D341Med (cell line): Measurements from ENCODE around the gene EEPD1.

Experiments used
- DNase-seq: peaks from one replicate; pipeline ENCODE4 v3.0.0; 2012; ENCODE audit warnings: low spot score

EEPD1 gene

GRCh38 chr7:36260481-36260880 lies 107.4 kb downstream of the EEPD1 start:
- DNase-seq = no peak

DNA sequence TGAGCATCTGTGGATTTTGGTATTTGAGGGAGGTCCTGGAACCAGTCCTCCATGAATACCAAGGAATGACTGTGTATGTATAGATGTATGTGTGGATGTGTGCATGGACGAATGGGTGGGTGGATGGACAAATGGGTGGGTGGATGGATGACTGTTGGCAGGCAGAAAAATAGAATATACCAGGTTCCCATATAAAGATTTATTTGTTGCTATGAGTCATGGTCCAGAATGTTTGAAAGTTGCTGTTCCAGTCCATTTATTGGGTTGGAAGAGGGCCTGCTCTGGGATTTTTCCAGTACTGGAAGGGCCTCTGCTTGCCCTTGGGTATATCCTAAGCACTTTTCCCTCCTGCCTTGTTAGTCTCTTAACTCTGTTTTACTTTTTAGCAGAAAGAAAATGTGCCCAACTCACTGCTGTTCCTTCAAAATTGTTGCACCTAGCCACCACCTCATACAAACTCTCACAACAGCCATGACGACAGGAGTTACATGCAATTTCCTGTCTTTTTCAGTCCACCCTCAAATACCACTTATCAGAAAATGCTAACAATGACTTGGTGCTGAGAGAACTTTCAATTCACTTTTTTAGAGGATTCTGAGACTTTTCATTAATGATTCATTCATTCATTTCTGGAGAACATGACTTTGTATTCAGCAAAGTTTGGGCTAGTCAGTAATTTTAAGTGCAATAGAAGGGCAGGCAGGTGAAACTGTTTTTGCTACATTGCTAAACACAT lies 108.1 kb downstream of the EEPD1 start:
- DNase-seq = no peak

GRCh38 chr7:36262309-36263094 lies 109.4 kb downstream of the EEPD1 start:
- no peak for DNase-seq

DNA sequence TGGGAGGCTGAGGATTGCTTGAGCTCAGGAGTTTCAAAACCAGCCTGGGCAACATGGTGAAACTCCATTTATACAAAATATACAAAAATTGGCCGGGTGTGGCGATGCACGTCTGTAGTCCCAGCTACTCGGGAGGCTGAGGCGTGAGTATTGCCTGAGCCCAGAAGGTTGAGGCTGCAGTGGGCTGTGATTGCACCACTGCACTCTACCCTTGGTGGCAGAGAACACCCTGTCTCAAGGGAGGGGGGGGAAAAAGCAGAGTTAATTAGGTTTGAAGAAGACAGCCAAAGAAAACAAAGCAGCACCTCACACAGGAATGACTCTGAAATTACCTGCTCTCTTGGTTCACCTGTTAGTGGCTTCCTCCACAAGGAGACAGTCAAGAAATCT lies 110.0 kb downstream of the EEPD1 start:
- DNase-seq = no peak

- DNase-seq = no peak
These were observed 111.2 kb downstream of the EEPD1 start for GRCh38 chr7:36264123-36264801.

DNA sequence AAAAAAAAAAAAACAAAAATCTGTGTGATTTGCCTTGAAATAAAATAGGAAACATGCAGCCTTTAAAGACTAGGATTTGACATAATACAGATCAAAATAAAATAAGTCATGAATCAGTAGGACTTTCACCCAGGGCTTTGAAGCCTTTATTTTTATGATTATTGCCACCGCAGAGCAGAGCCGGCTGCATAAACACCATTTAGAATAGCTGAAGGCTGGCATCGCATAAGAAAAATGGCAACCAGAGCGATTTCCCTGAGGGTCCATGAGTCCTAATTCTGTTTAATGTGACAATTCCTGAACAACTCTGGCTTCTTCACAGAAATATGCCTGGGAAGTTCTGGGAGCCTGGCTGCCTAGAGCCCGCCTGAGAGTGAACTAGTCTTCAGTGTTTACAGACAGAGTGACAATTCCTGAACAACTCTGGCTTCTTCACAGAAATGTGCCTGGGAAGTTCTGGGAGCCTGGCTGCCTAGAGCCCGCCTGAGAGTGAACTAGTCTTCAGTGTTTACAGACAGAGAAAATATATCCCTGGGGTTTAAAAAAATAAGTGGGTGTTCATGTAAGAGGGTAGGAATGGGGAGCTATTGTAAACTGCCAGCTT lies 112.0 kb downstream of the EEPD1 start:
- DNase-seq = no peak

DNA sequence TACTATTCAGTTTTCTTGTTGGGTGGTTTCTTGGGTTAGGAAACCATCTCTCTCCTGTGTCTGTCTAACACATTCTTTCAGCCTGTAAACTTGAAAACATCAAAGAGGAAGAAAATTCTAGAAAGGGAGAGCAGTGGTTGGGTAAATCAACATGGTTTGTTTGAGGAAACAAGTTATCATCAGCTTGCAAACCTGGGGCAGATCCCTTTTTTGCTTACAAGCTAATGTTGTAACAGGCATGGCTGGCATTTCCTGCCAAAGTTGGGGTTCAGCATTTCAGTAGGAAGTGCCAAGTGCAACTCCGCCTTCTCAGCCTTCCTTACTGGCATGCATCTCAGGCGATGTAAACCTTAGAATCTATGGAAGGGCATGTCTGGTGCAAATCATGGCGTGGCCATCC lies 112.6 kb downstream of the EEPD1 start:
- no peak for DNase-seq

DNA sequence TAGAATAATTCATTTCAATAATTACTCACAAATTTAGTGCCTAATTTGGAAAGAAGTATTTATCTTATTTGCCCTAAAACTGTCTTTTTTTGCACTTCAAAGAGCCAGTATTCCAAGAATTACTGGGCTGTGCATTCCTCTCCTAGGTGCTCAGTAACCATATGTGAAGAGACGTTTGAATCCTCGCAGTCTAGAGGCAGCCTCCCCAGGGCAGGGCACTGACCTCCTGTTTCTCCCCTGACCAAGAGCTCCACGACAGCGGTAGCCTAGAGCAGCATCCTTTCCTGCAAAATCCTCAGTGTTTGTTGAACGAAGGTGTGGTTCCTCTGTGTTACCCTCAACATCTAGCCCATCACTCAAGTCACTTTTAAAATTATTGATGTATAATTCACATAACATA lies 113.1 kb downstream of the EEPD1 start:
- DNase-seq = no peak

DNA sequence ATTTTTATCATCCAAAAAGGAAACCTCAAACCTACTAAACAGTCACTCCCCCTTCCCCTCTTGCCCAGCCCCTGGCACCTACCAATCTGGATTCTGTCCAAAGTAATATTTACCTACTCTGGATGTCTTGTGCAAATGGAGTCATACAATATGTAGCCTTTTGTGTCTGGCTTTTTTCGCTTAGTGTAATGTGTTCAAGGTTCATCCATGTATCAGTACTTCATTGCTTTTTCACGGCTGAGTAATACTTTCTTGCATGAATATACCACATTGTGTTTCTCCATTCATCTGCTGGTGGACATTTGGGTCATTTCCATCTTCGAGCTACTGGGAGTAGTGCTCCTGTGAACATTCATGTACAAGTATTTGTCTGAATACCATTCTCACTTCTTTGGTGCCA lies 113.6 kb downstream of the EEPD1 start:
- DNase-seq = no peak

GRCh38 chr7:36272211-36272566 lies 119.1 kb downstream of the EEPD1 start:
- no peak for DNase-seq

DNA sequence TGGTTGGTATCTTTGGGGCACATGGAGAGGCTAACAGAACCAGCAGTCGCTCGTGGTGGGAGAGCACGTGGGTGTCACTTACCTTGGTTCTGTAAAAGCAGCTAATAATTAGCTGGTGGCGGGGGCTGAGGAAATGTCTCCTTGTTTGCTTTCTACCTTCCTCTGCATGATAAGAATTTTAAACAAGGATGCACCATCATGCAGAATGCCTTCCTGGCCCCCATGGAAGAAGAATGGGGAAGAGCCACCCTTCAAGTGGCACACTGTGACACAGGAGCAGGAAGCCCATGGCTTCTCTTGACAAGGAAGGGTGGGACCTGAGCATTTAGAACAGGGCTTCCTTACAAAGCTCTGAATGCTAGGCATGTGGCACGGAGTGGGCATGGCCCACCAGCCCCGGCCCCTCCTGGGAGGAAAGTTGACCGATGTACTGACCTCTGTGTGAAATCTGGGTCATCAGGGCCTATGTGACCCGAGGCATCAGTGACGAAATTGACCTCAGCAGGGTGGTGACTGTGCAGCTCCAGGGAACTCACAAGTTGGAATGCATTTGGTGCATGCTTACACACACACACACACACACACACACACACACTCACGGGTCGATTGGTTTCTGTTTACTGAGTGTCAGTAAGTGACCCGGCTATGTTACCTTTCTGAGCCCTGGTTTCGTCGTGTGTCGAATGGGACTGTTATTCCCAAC lies 119.7 kb downstream of the EEPD1 start:
- DNase-seq = no peak

DNA sequence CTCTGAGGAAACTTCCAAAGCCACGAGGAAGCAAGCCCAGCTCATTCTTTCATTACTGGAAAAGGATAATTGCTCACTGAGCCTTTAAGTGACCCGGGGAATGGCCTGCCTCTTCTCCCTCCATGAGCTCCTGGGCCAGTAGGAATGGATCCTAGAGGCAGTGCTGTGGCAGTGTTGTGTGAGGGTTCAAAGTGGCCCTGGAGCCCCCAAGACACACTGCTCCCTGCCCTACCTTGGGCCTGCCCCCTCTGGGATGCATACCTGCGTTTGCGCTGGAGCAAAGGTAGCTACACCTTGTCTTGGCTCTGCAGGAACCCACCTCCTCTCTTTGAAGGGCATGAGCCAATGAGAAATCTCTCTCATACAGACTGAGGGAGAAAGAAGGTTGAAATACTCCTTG lies 120.8 kb downstream of the EEPD1 start:
- DNase-seq = no peak

GRCh38 chr7:36275735-36276284 lies 122.8 kb downstream of the EEPD1 start:
- no peak for DNase-seq

DNA sequence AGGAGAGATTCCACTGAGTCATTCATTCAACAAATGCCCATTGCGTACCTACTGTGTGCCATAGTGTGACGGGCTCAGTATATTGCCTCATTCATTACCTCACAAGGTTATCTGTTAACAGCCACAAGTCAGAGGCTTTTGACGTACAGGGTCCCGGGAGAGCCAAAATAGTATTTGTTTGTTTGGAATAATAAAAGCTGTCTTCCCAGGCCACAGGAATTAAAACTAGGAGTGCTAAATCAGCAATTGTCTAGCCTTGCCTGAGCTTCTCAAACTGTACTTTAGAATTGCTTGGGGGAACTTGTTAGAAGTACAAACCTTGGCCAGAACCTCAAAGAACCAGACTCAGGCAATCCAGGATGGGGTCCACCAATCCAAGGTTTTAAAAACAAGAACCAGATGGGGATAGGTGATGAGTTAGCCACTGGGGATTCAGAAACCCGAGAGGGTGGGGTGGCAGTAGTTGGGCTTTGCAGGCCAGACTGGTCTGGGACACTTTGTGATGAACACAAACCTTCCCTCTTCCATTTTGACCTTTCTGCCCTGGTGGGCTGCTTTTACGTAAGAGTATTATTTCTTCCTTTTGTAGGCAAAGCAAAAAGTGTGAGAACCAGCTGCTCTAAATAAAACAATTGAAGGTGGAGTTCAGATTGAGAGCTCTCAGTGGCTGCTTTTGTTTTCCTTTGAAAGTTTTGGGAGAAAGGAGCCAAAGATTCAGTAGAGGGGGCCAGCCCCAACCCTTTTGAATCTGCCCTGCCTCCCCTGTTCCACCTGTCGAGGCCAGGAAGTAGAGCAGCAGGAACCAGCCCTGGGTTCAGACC lies 123.6 kb downstream of the EEPD1 start:
- DNase-seq = no peak

- no peak for DNase-seq
These were observed 124.1 kb downstream of the EEPD1 start for GRCh38 chr7:36277249-36277542.

DNA sequence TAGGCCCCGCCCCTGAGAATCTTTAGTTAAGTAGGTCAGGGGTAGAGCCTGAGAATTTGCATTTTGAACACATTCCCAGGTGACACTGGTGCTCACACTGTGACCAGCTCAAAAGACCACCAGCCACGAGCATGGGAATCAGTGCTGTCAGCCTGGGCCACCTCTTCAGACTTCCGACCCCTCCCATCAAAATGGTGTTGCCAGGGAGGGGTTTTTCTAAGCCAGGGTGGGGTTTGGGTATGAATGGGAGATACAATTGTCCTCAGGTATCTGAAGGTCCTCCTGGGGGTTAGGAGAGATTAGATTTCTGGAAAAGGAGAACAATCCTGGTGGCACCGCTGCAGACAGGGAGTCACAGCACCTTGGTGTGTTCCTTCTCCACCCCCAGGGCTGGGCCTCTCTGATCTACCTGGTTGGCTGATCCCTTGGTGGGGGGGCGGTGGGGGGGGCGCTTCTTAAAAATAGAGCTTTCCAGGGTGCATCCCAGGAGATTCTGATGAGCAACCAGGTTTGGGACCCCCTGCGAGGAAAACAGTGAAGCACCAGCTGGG lies 125.1 kb downstream of the EEPD1 start:
- no peak for DNase-seq

DNA sequence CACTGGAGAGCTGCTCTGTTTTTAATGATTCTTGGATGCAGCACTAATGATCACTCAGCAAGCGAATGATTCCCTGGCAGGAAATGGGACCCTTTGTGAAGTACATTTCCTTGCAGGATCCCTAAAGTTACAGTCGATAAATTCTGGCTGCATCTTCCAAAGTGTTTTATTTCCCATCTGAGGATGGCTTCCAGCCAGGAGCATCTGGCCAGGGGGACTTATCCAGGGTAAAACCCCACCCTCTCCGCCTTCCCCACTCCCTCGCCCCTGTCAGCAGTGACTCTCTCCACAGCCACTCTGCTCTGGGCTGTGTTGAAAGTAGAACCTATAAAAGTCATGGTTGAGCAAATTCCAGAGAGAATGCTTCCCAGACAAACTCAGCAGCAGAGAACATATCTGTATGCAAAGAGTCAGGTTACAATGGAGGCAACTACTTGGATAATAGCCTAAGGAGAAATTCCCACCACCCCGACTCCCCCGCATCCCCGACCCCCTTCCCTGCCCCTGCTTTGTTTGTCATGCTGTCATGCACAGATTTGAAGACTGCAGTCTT lies 125.6 kb downstream of the EEPD1 start:
- DNase-seq = no peak

- no peak for DNase-seq
These were observed 126.3 kb downstream of the EEPD1 start for GRCh38 chr7:36279200-36279925.

- DNase-seq = no peak
These were observed 126.9 kb downstream of the EEPD1 start for GRCh38 chr7:36279926-36280315.
